ENCODE data around the gene COL11A1. TPM values are rescaled to one million over a fixed set of nuclear protein-coding genes. Genes with fewer than 3 reads are reported as not detected.

The COL11A1 gene
- total RNA-seq (2021) (not detected in 2 replicates), Bru-seq, nascent RNA (percentile 9 among the genes with signal in this experiment), BruChase-seq, experiment 1, labeled RNA remaining after a 2-hour chase (percentile 8 among the genes with signal in this experiment), BruChase-seq, experiment 2, labeled RNA remaining after a 6-hour chase (percentile 4 among the genes with signal in this experiment)
- long read RNA-seq, partial matches to known transcripts = 0 of 11 reads
- long read RNA-seq, other reads (novel, unspliced or antisense) = 11 of 11 reads

- ChIA-PET POLR2A (ENCODE audit: unreplicated experiment) (no interaction called here), CTCF (no interaction called here)
- H3K4me1 ChIP-seq (replicated peaks; ENCODE audit: insufficient read depth) = no peaks in the 10 kb centered on the region
- no peak within 1 kb of the TSS for H3K4me3 ChIP-seq
- no peaks in the 10 kb centered on the region for H3K79me2 ChIP-seq (ENCODE audit: low read depth)
- no peaks in the 10 kb centered on the region for H3K27me3 ChIP-seq (ENCODE audit: insufficient read depth, low read depth)
- H3K9me3 ChIP-seq (ENCODE audit: insufficient read depth, low read depth) = no peaks in the 10 kb centered on the region
- no peak for TF ChIP-seq EZH2 (IDR thresholded peaks at IDR 0.05; ENCODE audit: low read depth)
- TF ChIP-seq, protein P1, sequence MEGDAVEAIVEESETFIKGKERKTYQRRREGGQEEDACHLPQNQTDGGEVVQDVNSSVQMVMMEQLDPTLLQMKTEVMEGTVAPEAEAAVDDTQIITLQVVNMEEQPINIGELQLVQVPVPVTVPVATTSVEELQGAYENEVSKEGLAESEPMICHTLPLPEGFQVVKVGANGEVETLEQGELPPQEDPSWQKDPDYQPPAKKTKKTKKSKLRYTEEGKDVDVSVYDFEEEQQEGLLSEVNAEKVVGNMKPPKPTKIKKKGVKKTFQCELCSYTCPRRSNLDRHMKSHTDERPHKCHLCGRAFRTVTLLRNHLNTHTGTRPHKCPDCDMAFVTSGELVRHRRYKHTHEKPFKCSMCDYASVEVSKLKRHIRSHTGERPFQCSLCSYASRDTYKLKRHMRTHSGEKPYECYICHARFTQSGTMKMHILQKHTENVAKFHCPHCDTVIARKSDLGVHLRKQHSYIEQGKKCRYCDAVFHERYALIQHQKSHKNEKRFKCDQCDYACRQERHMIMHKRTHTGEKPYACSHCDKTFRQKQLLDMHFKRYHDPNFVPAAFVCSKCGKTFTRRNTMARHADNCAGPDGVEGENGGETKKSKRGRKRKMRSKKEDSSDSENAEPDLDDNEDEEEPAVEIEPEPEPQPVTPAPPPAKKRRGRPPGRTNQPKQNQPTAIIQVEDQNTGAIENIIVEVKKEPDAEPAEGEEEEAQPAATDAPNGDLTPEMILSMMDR (conservative IDR thresholded peaks at IDR 0.05) = no peak
- no peak within 1 kb of the TSS for H3K4me2 ChIP-seq
- no peaks in the 10 kb centered on the region for H3F3A ChIP-seq (ENCODE audit: insufficient read depth, low read depth)
- intact Hi-C loops (cut with micrococcal nuclease; ENCODE audit: unreplicated experiment) = loop anchor here (10.0 kb wide), 1 partner anchor 346 kb away; no protein-coding TSS in a partner anchor
- H4K20me1 ChIP-seq (ENCODE audit: insufficient read depth) = no peaks in the 10 kb centered on the region
- BruUV-seq (replicated peaks) = no TSS peak
- H3K36me3 ChIP-seq (ENCODE audit: low read depth) = no peaks in the 10 kb centered on the region
- no peaks in the 10 kb centered on the region for H3K9me2 ChIP-seq (ENCODE audit: insufficient read depth)
- no peak for DNase-seq
- H2AFZ ChIP-seq = no peak within 1 kb of the TSS
- no peak within 1 kb of the TSS for H3K27ac ChIP-seq
These were observed at the start of gene COL11A1 for GRCh38 chr1:103108376-103109150. Gene COL11A1 (minus strand): TSS chr1:103108522. CDS start chr1:103108178, 344 bp downstream.

DNA sequence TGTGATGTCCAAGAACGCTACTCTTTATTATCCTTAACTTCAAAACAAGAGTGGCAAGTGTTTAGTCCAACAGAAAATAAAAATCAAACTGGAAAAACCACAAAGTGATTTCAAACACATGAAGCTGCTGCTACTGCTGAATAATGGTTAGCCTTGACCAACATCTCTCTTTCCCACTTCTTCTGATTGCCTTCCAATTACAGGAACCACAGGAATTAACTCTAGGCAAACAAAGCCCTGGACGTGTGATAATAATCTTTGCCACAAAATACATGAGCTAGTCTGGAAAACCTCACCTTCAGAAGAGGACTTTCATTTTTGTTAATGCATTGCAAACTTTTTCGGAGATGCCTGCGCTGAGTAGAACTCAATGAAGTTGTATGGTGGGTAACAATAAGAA lies 48.6 kb upstream of the COL11A1 start:
- no peak overlapping the region for H3K4me2 ChIP-seq
- no peak overlapping the region for H3K27ac ChIP-seq
- no peaks in the 10 kb centered on the region for H4K20me1 ChIP-seq (ENCODE audit: insufficient read depth)
- H3K27me3 ChIP-seq (ENCODE audit: insufficient read depth, low read depth) = no peaks in the 10 kb centered on the region
- H2AFZ ChIP-seq = no peak overlapping the region
- H3K36me3 ChIP-seq (ENCODE audit: low read depth) = no peaks in the 10 kb centered on the region
- DNase-seq = no peak
- no peaks in the 10 kb centered on the region for H3F3A ChIP-seq (ENCODE audit: insufficient read depth, low read depth)
- no TSS peak for BruUV-seq (replicated peaks)
- H3K9me2 ChIP-seq (ENCODE audit: insufficient read depth) = no peaks in the 10 kb centered on the region
- ChIA-PET POLR2A (ENCODE audit: unreplicated experiment) (no interaction called here), CTCF (no interaction called here)
- no peak for TF ChIP-seq EZH2 (IDR thresholded peaks at IDR 0.05; ENCODE audit: low read depth)
- TF ChIP-seq, protein P1 (conservative IDR thresholded peaks at IDR 0.05) = no peak
- no peaks in the 10 kb centered on the region for H3K4me1 ChIP-seq (replicated peaks; ENCODE audit: insufficient read depth)
- no peaks in the 10 kb centered on the region for H3K9me3 ChIP-seq (ENCODE audit: insufficient read depth, low read depth)
- no peaks in the 10 kb centered on the region for H3K79me2 ChIP-seq (ENCODE audit: low read depth)
- no peak overlapping the region for H3K4me3 ChIP-seq
- intact Hi-C loops (cut with micrococcal nuclease; ENCODE audit: unreplicated experiment) = no loop called here

DNA sequence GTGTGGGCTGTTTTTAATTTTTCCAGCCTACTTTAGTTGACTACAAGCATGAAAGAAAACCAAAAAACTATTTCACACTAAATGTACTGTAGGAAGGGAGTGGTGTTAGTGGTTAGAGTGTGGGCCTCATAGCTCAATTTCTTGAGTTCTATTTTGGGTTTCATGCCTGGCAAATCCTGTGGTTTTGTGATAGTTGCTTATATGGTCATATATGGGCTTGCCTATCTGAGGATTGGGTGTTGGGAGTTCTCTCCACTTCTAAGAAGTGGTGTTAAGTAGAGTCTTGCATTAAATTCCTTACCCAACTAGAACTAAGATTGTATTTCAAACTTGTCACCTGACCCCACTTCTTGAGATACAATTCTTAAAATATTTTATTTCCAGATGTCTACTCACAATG lies 37.8 kb upstream of the COL11A1 start:
- POLR2A ChIA-PET (ENCODE audit: unreplicated experiment) = no interaction called here
- Histone ChIP-seq H2AFZ (no peak overlapping the region), H3K9me3 (ENCODE audit: insufficient read depth, low read depth) (no peaks in the 10 kb centered on the region), H3K4me3 (no peak overlapping the region), H3K4me2 (no peak overlapping the region), H3K27ac (no peak overlapping the region), H3K4me1 (replicated peaks; ENCODE audit: insufficient read depth) (no peaks in the 10 kb centered on the region), H4K20me1 (ENCODE audit: insufficient read depth) (no peaks in the 10 kb centered on the region), H3F3A (ENCODE audit: insufficient read depth, low read depth) (no peaks in the 10 kb centered on the region), H3K79me2 (ENCODE audit: low read depth) (no peaks in the 10 kb centered on the region), H3K9me2 (ENCODE audit: insufficient read depth) (no peaks in the 10 kb centered on the region), H3K27me3 (ENCODE audit: insufficient read depth, low read depth) (no peaks in the 10 kb centered on the region), H3K36me3 (ENCODE audit: low read depth) (no peaks in the 10 kb centered on the region)
- no TSS peak for BruUV-seq (replicated peaks)
- TF ChIP-seq EZH2 (IDR thresholded peaks at IDR 0.05; ENCODE audit: low read depth) = no peak
- TF ChIP-seq, protein P1 (conservative IDR thresholded peaks at IDR 0.05) = no peak
- CTCF ChIA-PET = no interaction called here
- intact Hi-C loops (cut with micrococcal nuclease; ENCODE audit: unreplicated experiment) = no loop called here
- no peak for DNase-seq

All from PC-9 (cell line).